Prostate gland (tissue), 2 donors: ENCODE data around the gene TNFAIP6.

Experiments used
- POLR2A ChIP-seq: fragments of 450-650 bp; IDR thresholded peaks from one replicate; pipeline ENCODE4 v1.6.1; 2016; ENCODE audit warnings: antibody characterized with exemption, mild to moderate bottlenecking
- TF ChIP-seq, protein P1 (sequence below), 4 experiments: fragments of 200-600 bp in 2 of 4; fragments of 450-650 bp in 2 of 4; sonication (generic) in 2 of 4; IDR thresholded peaks; 1 replicate in 3 of 4; 2 replicates in 1 of 4; pipeline ENCODE4 v1.5.1; 2016 to 2019; ENCODE audit warnings: antibody characterized with exemption in 4 of 4, mild to moderate bottlenecking in 2 of 4, moderate library complexity in 2 of 4

DNA sequence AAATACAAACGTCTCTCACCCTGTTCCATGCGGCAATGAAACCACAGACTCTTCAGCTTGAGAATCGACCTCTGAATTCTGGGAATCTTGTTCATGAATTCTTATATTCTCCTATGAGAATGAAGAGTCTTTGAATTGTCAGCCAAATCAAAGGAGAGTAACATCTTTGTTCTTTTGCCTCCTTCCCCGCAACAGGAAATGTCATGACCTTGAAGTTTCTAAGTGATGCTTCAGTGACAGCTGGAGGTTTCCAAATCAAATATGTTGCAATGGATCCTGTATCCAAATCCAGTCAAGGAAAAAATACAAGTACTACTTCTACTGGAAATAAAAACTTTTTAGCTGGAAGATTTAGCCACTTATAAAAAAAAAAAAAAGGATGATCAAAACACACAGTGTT is 21.8 kb downstream of the TNFAIP6 start:
- TF ChIP-seq, protein P1, sequence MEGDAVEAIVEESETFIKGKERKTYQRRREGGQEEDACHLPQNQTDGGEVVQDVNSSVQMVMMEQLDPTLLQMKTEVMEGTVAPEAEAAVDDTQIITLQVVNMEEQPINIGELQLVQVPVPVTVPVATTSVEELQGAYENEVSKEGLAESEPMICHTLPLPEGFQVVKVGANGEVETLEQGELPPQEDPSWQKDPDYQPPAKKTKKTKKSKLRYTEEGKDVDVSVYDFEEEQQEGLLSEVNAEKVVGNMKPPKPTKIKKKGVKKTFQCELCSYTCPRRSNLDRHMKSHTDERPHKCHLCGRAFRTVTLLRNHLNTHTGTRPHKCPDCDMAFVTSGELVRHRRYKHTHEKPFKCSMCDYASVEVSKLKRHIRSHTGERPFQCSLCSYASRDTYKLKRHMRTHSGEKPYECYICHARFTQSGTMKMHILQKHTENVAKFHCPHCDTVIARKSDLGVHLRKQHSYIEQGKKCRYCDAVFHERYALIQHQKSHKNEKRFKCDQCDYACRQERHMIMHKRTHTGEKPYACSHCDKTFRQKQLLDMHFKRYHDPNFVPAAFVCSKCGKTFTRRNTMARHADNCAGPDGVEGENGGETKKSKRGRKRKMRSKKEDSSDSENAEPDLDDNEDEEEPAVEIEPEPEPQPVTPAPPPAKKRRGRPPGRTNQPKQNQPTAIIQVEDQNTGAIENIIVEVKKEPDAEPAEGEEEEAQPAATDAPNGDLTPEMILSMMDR (IDR thresholded peaks at IDR 0.05), result no peak
- TF ChIP-seq POLR2A, result no peak
